ENCODE data around the gene MAFG. TPM values are rescaled to one million over a fixed set of nuclear protein-coding genes. Genes with fewer than 3 reads are reported as not detected.
A peak's percentile ranks its signal among the peaks of the same experiment; 100 is the strongest.

MAFG gene
- total RNA-seq, 1 donor: 19.1 TPM

GRCh38 chr17:81898029-81898866, 29.3 kb downstream of the MAFG start:
- no peak overlapping the region for H3K4me3 ChIP-seq (ENCODE audit: low read depth, low read length)
- no peak for TF ChIP-seq CTCF (IDR thresholded peaks at IDR 0.05; ENCODE audit: insufficient read depth, low read length)
- peak; percentile 93 for DNase-seq (ENCODE audit: low read depth)

- H3K4me3 ChIP-seq (ENCODE audit: low read depth, low read length): no peak overlapping the region
- no peak for TF ChIP-seq CTCF (IDR thresholded peaks at IDR 0.05; ENCODE audit: insufficient read depth, low read length)
- no peak for DNase-seq (ENCODE audit: low read depth)
Observed at GRCh38 chr17:81895400-81895799, 32.1 kb downstream of the MAFG start.

GRCh38 chr17:81891303-81891552, 36.3 kb downstream of the MAFG start:
- no peak for TF ChIP-seq CTCF (IDR thresholded peaks at IDR 0.05; ENCODE audit: insufficient read depth, low read length)
- H3K4me3 ChIP-seq (ENCODE audit: low read depth, low read length): peak overlapping the region; percentile 81
- DNase-seq (ENCODE audit: low read depth): no peak

GRCh38 chr17:81890447-81891302, 36.9 kb downstream of the MAFG start:
- H3K4me3 ChIP-seq (ENCODE audit: low read depth, low read length): peak overlapping the region; percentile 81
- no peak for TF ChIP-seq CTCF (IDR thresholded peaks at IDR 0.05; ENCODE audit: insufficient read depth, low read length)
- no peak for DNase-seq (ENCODE audit: low read depth)

GRCh38 chr17:81889602-81890001, 37.9 kb downstream of the MAFG start:
- H3K4me3 ChIP-seq (ENCODE audit: low read depth, low read length): peak overlapping the region; percentile 15
- no peak for DNase-seq (ENCODE audit: low read depth)
- no peak for TF ChIP-seq CTCF (IDR thresholded peaks at IDR 0.05; ENCODE audit: insufficient read depth, low read length)

- TF ChIP-seq CTCF (IDR thresholded peaks at IDR 0.05; ENCODE audit: insufficient read depth, low read length): no peak
- H3K4me3 ChIP-seq (ENCODE audit: low read depth, low read length): no peak overlapping the region
- no peak for DNase-seq (ENCODE audit: low read depth)
Observed at GRCh38 chr17:81888988-81889595, 38.4 kb downstream of the MAFG start.

Measured in fibroblast of the aortic adventitia (primary cell).